ENCODE data around the gene CDH4.

Gene CDH4

GRCh38 chr20:61772828-61773631 is 521.0 kb downstream of the CDH4 start:
- H3K27ac ChIP-seq, result no peak overlapping the region
- no peak for TF ChIP-seq CTCF (conservative IDR thresholded peaks at IDR 0.05; ENCODE audit: low read depth)
- POLR2A ChIA-PET (ENCODE audit: low non-redundant PET), result no interaction called here
- CTCF ChIA-PET, result interaction anchor here (0.7 kb wide), 1 partner anchor 777 kb away, joined by 3 read pairs; no protein-coding TSS in a partner anchor
- no peak for DNase-seq (ENCODE audit: low spot score)

GRCh38 chr20:61773926-61774587 is 522.0 kb downstream of the CDH4 start:
- no peak for TF ChIP-seq CTCF (conservative IDR thresholded peaks at IDR 0.05; ENCODE audit: low read depth)
- POLR2A ChIA-PET (ENCODE audit: low non-redundant PET), result no interaction called here
- CTCF ChIA-PET, result no interaction called here
- no peak for DNase-seq (ENCODE audit: low spot score)
- H3K27ac ChIP-seq, result no peak overlapping the region

GRCh38 chr20:61775423-61775822 is 523.4 kb downstream of the CDH4 start:
- CTCF ChIA-PET, result no interaction called here

DNA sequence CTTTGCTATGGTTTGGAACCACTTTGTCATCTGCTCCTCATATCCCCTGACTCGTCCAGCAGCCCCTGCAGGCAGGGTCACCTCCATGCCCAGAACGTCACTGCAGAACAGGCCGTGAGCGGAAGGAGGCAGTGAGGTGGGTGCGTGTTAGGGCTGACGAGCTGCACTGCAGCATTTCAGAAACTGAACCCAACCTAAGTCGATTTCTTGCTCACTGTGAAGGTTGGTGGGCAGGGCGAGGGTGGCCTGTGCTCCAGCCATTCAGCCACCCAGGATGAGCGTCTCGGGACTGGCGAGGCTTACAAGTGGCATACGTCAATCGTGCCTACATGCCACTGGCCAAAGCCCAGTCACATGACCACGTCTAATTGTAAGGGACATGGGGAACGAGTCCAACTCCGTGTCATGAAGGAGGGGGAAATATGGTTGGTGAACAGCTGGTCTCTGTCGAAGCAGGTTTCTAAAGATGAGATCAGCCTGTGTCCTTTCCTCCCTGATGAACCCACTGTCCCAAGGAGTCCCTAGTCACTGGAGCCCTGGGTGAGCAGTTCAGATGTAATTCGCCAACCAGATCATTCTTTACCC is 524.5 kb downstream of the CDH4 start:
- POLR2A ChIA-PET (ENCODE audit: low non-redundant PET), result no interaction called here
- TF ChIP-seq CTCF (conservative IDR thresholded peaks at IDR 0.05; ENCODE audit: low read depth), result no peak
- CTCF ChIA-PET, result no interaction called here
- H3K27ac ChIP-seq, result no peak overlapping the region
- no peak for DNase-seq (ENCODE audit: low spot score)

More at GRCh38 chr20:61775423-61775822, 523.4 kb downstream of the CDH4 start:
- no peak for DNase-seq (ENCODE audit: low spot score)
- no peak for TF ChIP-seq CTCF (conservative IDR thresholded peaks at IDR 0.05; ENCODE audit: low read depth)
- POLR2A ChIA-PET (ENCODE audit: low non-redundant PET), result no interaction called here
- H3K27ac ChIP-seq, result no peak overlapping the region

DNA sequence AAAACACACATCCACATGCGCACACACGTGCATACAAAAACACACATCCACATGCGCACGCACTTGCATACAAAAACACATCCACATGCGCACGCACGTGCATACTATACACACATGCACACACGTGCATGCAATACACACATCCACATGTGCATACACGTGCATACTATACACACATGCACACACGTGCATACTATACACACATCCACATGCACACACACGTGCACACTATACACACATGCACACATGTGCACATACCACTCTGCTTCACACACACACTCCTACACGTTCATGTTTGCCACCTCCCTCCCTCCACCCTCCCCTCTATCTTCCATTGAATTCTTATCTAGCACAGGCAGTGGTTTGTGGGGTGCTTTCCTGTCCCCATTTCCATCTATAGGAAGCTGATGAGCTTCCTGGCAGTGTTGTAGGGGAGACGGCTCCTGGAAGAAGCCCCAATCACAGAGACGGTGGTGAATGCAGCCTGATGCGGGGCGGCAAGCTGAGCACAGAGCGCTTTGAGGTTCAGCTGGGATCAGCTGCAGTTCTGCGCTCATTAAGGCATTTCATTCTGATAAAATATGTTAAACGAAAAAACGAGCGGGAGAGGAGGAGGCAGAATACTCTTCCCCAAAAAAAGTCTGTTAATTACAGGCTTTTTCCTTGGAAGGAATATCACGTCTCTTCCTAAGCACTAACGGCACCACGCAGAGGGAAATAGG is 525.9 kb downstream of the CDH4 start:
- CTCF ChIA-PET, result interaction anchor here (0.9 kb wide), 1 partner anchor 30 kb away, joined by 3 read pairs; no protein-coding TSS in a partner anchor

More for the DNA sequence above, 525.9 kb downstream of the CDH4 start:
- POLR2A ChIA-PET (ENCODE audit: low non-redundant PET), result no interaction called here
- H3K27ac ChIP-seq, result no peak overlapping the region
- TF ChIP-seq CTCF (conservative IDR thresholded peaks at IDR 0.05; ENCODE audit: low read depth), result no peak
- DNase-seq (ENCODE audit: low spot score), result no peak
